Ishikawa (cell line): ENCODE results near the gene IFNA17.
"Not testable (repeated sequence)": the region's sequence is repeated elsewhere in the genome, so short reads cannot be mapped to it uniquely, and the experiment has no call there.

Source experiments
- CEBPB ChIP-seq: IDR thresholded peaks from 2 replicates; pipeline ENCODE4 v1.6.1; 2012
- CREB1 ChIP-seq: IDR thresholded peaks from 2 replicates; pipeline ENCODE4 v1.6.1; 2012; ENCODE audit warnings: low read depth
- EGR1 ChIP-seq: IDR thresholded peaks from 2 replicates; pipeline ENCODE4 v1.6.1; 2012
- EP300 ChIP-seq: IDR thresholded peaks from 2 replicates; pipeline ENCODE4 v1.6.1; 2012; ENCODE audit warnings: borderline replicate concordance
- FOXM1 ChIP-seq: IDR thresholded peaks from 2 replicates; pipeline ENCODE4 v1.6.1; 2012; ENCODE audit warnings: low read depth, borderline replicate concordance
- NFIC ChIP-seq: IDR thresholded peaks from 2 replicates; pipeline ENCODE4 v1.6.1; 2012
- RAD21 ChIP-seq: IDR thresholded peaks from 2 replicates; pipeline ENCODE4 v1.6.1; 2012; ENCODE audit warnings: low read depth
- TAF1 ChIP-seq: IDR thresholded peaks from 2 replicates; pipeline ENCODE4 v1.6.1; 2012; ENCODE audit warnings: low read depth, mild to moderate bottlenecking
- TCF12 ChIP-seq: IDR thresholded peaks from 2 replicates; pipeline ENCODE4 v1.6.1; 2012; ENCODE audit warnings: low read depth
- TEAD4 ChIP-seq: IDR thresholded peaks from 2 replicates; pipeline ENCODE4 v1.6.1; 2012
- YY1 ChIP-seq: IDR thresholded peaks from 2 replicates; pipeline ENCODE4 v1.6.1; 2012; ENCODE audit warnings: low read depth
- ZBTB7A ChIP-seq: IDR thresholded peaks from 2 replicates; pipeline ENCODE4 v1.6.1; 2012; ENCODE audit warnings: low read depth
- TF ChIP-seq, protein P1 (sequence below): IDR thresholded peaks from 2 replicates; pipeline ENCODE4 v1.6.1; 2012
- TF ChIP-seq, protein P2 (sequence below): IDR thresholded peaks from 2 replicates; pipeline ENCODE4 v1.6.1; 2012
- TF ChIP-seq, protein P3 (sequence below): IDR thresholded peaks from 2 replicates; pipeline ENCODE4 v1.6.1; 2012; ENCODE audit warnings: low read depth, mild to moderate bottlenecking

Gene IFNA17

DNA sequence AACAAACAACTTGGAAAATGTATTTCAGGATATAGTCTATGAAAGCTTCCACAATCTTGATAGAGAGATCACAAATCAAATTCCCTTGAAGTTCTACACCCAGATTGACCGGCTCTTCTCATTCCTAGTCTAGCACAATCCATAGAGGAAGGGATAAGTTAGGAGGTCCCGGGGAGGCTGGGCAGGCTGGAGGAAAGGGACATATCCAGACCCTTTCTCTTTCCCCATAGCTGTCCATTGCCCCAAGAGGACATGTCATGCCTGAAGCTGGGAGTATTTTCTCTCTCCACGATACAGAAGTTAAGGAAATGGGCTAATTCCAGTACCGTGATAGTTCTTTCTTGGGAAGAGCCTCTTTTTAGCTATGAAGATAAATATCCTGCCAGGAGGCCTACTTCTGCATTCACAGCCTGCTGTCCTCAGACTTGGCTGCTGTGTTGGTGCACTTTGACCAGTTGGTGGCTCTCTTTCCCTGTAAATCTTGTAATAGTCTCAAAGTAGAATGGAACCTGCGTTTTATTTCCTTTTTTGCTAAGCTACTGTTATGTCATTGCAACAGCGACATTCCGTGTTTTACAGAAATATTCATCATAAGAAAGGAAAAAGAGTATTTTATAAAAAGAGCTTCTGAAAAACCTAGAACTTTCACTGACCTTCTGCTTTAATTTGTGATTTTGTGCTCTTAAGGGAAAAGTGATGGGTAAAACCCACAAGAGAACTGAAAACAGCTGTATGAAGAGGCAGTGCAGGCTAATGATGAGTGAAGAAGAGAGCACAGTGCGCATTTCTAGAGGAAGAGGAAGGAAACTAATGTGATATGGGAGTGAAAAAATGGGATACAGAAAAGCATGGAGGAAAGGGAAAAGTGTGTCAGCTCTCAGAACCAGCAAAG lies 7.7 kb upstream of the IFNA17 start:
- peak; percentile 62 for TF ChIP-seq RAD21

DNA sequence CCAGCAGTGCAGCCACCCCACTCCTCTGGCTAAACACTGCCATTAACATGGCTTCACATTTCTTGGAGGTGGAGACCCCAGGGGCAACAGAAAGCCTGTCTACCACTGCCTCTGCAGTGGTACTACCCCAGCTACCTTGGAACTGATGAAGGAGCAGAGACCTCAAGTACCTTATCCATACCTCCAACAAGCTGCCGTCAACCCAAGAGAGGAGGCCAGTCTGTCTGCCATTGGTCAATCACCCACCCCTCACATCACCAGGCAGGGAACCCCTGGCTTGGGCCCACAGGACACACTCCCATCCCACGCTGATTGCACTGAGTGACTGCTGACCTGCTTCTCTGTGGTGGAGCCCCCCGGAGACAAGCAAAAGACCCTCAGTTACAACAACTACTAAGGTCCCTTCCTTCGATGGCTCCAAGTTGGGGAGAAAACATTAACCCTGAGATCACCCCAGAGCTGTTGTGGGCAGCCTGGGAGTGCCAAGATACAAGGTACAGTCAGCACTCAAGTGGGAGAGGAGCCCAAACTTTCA lies 6.2 kb upstream of the IFNA17 start:
- TF ChIP-seq RAD21 (no peak), ZBTB7A (no peak), NFIC (no peak), FOXM1 (no peak), EGR1 (no peak), TCF12 (no peak)

DNA sequence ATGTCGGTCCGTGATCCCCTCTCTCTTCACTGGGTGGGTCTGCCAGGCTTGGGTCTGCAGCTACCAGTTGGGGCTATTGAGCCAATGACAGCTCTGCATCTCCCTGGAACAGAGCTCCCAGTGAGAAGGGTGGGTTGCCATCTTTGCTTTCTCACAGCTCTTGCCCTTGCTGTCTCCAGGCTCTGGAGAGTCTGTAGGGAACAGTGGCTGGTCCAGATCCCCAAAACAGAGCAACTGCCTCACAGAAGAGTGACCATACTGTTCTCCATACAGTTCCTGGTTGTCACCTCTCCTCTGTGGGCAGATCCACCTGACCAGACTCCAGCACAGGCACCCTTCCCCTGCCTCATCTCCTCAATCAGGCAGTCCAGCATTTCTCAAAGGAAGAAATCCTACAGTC lies 5.2 kb upstream of the IFNA17 start:
- TF ChIP-seq ZBTB7A (no peak), TCF12 (no peak), RAD21 (no peak), TAF1 (no peak), FOXM1 (no peak), CREB1 (no peak), YY1 (no peak), TEAD4 (no peak), EGR1 (no peak)
- TF ChIP-seq, protein P1, sequence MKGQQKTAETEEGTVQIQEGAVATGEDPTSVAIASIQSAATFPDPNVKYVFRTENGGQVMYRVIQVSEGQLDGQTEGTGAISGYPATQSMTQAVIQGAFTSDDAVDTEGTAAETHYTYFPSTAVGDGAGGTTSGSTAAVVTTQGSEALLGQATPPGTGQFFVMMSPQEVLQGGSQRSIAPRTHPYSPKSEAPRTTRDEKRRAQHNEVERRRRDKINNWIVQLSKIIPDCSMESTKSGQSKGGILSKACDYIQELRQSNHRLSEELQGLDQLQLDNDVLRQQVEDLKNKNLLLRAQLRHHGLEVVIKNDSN, result no peak
- TF ChIP-seq, protein P2, sequence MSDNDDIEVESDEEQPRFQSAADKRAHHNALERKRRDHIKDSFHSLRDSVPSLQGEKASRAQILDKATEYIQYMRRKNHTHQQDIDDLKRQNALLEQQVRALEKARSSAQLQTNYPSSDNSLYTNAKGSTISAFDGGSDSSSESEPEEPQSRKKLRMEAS, result no peak
- TF ChIP-seq, protein P3, sequence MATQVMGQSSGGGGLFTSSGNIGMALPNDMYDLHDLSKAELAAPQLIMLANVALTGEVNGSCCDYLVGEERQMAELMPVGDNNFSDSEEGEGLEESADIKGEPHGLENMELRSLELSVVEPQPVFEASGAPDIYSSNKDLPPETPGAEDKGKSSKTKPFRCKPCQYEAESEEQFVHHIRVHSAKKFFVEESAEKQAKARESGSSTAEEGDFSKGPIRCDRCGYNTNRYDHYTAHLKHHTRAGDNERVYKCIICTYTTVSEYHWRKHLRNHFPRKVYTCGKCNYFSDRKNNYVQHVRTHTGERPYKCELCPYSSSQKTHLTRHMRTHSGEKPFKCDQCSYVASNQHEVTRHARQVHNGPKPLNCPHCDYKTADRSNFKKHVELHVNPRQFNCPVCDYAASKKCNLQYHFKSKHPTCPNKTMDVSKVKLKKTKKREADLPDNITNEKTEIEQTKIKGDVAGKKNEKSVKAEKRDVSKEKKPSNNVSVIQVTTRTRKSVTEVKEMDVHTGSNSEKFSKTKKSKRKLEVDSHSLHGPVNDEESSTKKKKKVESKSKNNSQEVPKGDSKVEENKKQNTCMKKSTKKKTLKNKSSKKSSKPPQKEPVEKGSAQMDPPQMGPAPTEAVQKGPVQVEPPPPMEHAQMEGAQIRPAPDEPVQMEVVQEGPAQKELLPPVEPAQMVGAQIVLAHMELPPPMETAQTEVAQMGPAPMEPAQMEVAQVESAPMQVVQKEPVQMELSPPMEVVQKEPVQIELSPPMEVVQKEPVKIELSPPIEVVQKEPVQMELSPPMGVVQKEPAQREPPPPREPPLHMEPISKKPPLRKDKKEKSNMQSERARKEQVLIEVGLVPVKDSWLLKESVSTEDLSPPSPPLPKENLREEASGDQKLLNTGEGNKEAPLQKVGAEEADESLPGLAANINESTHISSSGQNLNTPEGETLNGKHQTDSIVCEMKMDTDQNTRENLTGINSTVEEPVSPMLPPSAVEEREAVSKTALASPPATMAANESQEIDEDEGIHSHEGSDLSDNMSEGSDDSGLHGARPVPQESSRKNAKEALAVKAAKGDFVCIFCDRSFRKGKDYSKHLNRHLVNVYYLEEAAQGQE, result no peak

DNA sequence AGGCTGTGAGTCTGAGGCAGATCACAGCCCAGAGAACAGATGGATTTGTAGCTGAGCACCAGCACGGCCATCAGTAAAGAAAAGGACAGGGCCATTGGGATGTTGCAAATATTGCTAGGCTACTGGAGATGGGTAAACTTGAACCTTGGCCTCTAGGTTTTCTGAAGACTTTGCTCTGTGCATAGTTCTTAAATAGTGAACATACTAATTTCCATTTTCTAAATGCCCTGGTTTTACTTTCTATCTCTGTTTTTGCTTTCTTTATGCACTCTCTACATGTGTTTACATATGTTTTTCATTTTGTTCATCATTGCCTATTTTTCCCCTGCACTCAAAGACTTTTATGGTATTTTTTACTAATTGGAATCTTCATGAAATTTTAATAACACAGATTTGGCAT lies 10.8 kb downstream of the IFNA17 start, which contains the start of gene IFNA16:
IFNA16 (minus strand) TSS at position 101 of the 400 bp plus-strand sequence; CDS start at position 95, 6 bp downstream.
- not testable (repeated sequence) for TF ChIP-seq EP300, CEBPB
- TF ChIP-seq, protein P2, result not testable (repeated sequence)

DNA sequence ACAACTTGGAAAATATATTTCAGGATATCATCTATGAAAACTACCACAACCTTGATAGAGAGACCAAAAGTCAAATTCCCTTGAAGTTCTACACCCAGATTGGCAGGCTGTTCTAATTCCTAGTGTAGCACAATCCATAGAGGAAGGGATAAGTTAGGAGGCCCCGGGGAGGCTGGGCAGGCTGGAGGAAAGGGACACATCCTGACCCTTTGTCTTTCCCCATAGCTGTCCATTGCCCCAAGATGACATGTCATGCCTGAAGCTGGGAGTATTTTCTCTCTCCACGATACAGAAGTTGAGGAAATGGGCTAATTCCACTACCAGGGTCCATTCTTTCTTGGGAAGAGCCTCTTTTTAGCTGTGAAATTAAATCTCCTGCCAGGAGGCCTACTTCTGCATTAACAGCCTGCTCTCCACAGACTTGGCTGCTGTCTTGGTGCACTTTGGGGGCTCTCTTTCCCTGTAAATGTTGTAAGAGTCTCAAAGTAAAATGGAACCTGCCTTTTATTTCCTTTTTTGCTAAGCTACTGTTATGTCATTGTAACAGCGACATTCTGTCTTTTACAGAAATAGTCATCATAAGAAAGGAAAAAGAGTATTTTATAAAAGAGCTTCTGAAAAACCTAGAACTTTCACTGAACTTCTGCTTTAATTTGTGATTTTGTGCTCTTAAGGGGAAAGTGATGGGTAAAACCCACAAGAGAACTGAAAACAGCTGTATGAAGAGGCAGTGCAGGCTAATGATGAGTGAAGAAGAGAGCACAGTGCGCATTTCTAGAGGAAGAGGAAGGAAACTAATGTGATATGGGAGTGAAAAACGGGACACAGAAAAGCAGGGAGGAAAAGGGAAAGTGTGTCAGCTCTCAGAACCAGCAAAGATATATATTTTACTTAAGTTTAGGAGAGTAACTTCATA lies 14.4 kb downstream of the IFNA17 start:
- peak; percentile 49 for TF ChIP-seq RAD21

DNA sequence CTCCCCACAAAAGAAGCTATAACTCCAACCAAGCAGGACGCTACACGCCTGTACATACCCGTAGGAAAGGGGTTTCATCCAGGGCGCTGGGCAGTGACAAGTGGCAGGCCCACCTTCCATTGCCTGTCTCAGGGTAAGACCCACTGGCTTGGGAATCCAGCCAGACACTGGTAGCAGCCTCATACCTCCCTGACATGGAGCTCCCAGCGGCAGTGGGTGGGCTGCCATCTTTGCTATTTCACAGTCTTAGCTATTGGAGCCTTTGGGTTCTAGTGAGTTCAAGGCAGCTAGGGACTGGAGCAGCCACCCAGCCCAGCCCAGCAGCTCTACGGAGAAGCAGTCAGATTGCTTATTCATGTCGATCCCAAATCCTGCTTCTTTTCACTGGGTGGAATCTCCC lies 17.7 kb downstream of the IFNA17 start:
- TF ChIP-seq, protein P1, result no peak
- no peak for TF ChIP-seq TAF1
- TF ChIP-seq EP300, result no peak
- no peak for TF ChIP-seq EGR1
- TF ChIP-seq TCF12, result no peak
- TF ChIP-seq ZBTB7A, result no peak

DNA sequence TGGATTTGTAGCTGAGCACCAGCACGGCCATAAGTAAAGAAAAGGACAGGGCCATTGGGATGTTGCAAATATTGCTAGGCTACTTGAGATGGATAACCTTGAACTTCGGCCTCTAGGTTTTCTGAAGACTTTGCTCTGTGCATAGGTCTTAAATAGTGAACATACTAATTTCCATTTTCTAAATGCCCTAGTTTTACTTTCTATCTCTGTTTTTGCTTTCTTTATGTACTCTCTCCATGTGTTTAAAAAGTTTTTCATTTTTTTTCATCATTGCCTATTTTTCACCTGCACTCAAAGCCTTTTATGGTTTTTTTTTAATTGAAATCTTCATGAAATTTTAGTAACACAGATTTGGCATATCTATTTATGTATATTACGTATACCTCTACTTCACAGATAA lies 21.0 kb downstream of the IFNA17 start, which contains the start of gene IFNA10:
IFNA10 (minus strand) TSS at position 101 of the 400 bp plus-strand sequence; CDS start at position 55, 46 bp downstream.
- not testable (repeated sequence) for TF ChIP-seq CREB1, TAF1
- TF ChIP-seq, protein P2, result not testable (repeated sequence)

DNA sequence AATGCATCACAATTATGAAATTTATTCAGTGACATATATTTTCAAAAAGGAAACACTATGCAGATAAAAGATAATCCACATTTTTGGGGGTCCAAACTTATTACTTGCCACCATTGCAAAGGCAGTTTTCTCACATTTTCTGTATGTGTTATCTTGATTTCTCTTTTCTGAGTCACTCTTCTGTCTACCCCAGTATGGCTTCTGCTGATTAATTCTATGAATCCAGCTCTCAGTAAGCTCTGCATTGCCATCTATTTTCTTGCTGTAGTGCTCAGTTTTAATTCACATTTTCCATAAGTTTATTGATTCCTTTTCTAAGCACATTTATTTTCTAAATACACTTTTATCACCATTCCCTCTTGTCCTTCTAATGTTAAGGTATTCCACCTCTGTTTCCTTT lies 22.8 kb downstream of the IFNA17 start:
- TF ChIP-seq TCF12, result no peak
- TF ChIP-seq, protein P2, result no peak
- TF ChIP-seq, protein P1, result no peak
- TF ChIP-seq CEBPB, result no peak
- no peak for TF ChIP-seq EP300
- no peak for TF ChIP-seq EGR1
- no peak for TF ChIP-seq NFIC
- no peak for TF ChIP-seq CREB1
